ENCODE data around the gene SGTA.
"Not testable (repeated sequence)": the region's sequence is repeated elsewhere in the genome, so short reads cannot be mapped to it uniquely, and the experiment has no call there.

SGTA gene

GRCh38 chr19:2792666-2793065, 9.6 kb upstream of the SGTA start:
- DNase-seq = not testable (repeated sequence)

DNA sequence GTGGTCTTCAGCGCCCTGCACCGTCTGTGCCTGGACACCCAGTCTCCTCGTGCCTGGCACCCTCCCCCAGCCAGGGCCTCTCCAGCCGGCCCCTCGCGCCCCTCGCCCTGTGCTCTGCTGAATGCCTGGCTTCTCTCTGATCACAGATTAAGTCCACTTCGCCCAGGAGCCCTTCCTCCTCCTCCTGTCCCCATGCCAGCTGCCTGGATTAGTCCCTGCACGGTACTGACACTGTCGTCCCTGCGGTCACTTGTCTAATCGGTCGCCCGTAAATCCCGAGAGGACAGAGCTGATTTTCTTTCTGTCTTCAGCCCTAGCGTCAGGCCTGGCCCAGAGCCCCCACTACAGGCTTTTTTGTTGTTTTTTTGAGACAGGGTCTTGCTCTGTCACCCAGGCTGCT, 8.8 kb upstream of the SGTA start:
- DNase-seq = no peak

DNA sequence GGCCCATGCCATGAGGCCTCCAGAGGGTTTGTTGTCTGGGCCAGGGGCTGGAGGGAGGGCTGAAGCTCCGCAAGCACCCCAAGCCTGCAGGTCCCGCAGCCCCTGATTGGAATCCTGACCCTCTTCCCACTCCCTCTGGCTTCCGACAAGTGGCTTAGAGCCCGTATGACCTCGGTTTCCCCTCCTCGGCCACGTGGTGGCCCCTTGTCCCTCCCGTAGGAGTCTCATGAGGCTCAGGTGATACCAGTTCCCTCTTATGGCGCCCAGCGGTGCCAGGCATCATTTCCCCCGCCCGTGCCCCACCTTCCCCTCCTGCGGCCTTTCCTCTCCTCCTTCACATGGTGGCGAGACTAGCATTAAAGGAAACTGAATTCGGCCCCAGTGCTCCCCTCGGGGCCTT, 8.4 kb upstream of the SGTA start:
- no peak for DNase-seq

- no peak for DNase-seq
These were observed 7.6 kb upstream of the SGTA start for GRCh38 chr19:2790557-2791271.

GRCh38 chr19:2790194-2790556, 7.1 kb upstream of the SGTA start:
- DNase-seq = no peak

- no peak for DNase-seq
These were observed 5.2 kb upstream of the SGTA start for GRCh38 chr19:2788237-2788636.

DNA sequence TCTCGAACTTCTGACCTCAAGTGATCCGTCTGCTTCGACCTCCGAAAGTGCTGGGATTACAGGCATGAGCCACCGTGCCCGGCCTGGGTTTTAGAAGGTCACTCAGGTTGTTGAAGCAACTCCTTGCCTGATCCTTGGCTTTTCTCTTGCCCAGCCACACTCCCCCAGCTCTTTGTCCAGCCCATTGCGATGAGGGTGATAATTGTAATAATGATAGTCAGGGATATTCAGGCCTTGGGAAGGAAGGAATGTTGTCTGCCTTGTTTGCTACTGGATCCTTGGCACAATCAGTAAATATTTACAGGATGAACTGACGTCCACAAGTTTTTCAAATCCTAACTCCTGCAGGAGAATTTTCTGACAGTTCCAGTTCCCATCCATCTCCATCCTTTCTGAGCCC, 4.0 kb upstream of the SGTA start:
- DNase-seq = no peak

- DNase-seq = peak; percentile 93
These were observed 2.3 kb upstream of the SGTA start, which contains the start of gene THOP1 for GRCh38 chr19:2785244-2785997. TSS of gene THOP1 (plus strand) at chr19:2785503. CDS start at chr19:2785663, 160 bp downstream.

- DNase-seq = no peak
These were observed 690 bp upstream of the SGTA start for GRCh38 chr19:2783781-2784145.

- DNase-seq = no peak
These were observed 641 bp downstream of the SGTA start for GRCh38 chr19:2782329-2782935.

GRCh38 chr19:2780284-2780683, 2.8 kb downstream of the SGTA start:
- DNase-seq = no peak

DNA sequence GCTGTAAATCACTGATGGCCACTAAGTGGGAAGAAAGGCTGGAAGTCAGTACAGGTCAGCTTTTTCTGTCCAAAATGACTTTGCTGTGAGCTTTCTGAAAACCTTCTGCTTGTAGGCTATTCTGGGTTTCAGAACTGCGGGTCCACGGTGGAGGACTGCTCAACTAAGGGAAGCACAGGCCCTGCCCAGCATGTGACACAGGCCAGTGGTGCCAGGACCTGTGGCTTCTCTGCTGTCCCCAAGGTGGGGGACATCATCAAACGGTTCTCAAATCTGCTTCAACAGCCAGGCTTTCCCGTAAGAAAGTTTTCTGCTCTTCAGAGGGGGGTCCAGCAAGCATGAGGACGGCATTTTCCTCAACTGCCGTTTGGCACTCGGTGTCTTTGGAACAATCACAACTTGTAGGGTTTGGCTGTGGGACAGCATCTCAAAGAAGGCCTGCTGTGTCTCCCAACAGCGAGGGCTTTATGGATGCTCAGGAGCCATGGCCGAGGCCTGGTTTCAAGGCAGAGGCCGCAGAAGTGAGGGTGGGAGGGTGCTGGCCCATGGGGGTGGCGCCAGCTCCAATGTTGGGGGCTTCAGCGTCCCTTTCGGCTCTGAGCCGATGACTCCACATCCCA, 3.8 kb downstream of the SGTA start:
- no peak for DNase-seq

GRCh38 chr19:2777952-2778683, 5.0 kb downstream of the SGTA start:
- DNase-seq = no peak

DNA sequence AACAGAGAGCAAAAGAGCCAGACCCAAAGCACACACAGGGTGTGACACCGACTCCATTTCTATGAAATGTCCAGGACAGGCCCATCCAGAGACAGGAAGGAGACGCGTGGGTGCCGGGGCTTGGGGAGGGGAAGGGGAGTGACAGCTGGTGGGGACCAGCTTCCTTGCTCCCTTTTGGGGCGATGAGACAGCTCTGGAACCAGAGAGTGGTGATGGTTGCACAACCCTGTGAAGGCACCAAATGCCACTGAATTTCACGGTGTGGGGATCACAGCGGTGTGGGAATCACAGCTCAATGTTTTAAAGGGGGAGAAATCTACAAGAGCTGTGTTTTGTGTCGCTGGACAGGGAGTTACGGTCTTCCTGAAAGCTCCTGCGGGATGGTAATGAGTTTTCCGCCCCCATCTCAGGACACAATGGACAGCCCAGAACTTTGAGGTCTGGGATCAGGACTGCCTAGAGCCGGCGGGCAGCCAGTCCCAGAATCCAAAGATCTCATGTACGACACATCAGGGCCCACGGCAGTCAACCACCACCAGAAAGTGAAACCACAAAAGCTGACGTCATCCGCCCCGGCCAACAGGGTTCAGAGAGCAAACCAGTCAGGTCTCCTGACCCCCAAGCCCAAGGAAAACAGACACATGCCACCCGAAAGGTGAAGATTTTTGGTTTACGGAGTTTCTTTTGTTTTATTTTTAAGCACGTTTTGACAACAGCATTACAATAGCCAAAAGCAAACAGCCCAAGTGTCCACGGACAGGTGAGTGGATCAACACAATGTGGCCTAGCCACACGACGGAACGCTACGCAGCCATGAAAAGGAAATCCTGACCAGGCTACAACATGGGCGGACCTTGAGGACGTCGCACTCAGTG, 7.3 kb downstream of the SGTA start:
- no peak for DNase-seq

DNA sequence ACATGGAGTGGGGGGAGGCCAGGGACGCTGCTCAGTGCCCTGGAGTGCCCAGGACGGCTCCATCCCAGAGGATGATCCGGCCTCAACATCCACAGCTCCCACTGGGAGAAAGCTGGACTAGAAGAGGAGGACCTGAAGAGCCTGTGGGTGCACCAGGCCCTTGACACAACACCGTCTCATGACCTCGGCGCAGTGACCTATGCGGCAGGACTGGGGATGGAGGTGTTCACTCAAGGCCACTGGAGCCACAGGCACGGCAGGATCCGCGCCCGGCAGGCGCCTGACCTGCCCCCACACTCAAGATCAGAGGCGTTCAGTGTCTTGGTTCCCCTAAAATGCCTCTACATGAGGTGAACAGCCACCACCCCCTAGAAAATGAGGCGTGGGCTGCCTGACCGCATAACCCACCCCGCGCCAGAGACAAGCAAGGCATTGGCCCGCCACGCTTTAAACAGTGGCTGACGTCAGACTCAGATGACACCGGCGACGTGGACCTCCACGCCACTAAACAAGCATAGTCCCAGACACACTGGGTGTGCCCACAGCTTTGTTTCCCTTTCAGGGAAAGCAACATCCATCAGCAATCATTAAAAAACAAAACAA, 8.0 kb downstream of the SGTA start:
- DNase-seq = no peak

DNA sequence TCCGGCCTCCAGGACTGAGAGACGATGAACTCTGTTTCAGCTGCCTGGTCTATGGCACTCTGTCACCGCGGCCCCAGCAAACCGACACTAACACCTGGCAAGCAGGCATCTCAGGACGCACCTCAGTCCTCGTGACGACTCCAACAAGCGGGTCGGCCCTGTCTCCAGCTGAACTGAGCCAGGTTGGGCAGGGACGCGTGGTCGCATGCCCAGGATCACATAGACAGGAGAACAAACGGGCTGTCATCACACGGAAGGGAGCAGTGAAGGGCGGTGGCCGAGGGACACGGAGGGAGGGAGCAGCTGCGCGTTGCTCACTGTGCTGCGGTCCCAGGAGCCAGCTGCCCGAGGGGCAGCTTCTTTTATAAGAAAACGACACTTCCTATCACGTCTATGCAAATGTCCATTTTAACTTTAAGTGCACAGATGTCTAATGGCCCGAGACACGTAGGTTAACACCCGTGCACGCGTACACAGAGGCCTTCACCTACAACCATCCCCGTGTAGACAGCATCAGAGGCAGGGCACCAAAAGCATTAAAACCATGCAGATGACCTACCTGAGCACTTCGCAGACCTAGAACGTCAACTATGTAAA, 8.9 kb downstream of the SGTA start:
- no peak for DNase-seq

DNA sequence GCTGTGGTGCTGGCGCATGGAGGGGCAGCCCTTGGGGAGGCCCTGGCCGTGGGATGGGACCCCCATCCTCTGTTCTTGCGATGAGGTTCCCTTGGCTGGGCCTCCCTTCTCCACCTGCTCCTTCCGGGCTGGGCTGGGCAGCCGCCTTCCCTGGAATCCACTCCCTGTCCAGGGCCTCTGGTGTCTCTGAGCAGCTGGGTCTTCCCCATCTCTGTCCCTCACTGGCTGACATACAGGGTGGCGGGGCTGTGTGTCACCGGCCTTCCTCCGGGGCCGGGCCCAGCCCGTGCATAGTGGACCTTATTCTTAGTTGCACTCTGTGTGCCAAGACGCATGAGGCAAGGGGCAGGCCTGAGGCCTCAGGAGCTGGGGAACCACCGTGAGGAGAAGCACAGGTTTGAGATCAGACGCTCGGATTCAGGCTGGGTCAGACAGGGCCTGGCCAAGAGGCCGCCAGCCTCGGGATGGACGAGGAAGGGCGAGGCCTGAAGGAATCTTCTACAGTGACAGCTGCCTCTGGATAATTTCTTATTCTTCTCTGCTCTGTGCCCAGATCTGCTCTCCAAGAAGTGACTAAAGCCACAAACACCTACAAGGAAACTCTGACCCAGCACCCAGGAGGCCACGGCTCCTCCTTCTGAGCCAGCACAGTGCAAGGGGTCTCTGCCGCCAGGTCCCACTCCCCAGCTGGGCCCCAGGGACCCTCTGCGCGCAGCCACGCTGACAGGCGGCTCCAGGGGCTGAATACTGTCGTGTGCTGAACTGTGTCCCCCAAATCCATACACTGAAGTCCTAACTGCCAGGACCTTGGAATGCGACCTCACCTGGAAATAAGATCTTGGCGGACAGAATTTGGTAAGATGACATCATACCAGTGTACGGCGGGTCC, 11.0 kb downstream of the SGTA start:
- DNase-seq = no peak

DNA sequence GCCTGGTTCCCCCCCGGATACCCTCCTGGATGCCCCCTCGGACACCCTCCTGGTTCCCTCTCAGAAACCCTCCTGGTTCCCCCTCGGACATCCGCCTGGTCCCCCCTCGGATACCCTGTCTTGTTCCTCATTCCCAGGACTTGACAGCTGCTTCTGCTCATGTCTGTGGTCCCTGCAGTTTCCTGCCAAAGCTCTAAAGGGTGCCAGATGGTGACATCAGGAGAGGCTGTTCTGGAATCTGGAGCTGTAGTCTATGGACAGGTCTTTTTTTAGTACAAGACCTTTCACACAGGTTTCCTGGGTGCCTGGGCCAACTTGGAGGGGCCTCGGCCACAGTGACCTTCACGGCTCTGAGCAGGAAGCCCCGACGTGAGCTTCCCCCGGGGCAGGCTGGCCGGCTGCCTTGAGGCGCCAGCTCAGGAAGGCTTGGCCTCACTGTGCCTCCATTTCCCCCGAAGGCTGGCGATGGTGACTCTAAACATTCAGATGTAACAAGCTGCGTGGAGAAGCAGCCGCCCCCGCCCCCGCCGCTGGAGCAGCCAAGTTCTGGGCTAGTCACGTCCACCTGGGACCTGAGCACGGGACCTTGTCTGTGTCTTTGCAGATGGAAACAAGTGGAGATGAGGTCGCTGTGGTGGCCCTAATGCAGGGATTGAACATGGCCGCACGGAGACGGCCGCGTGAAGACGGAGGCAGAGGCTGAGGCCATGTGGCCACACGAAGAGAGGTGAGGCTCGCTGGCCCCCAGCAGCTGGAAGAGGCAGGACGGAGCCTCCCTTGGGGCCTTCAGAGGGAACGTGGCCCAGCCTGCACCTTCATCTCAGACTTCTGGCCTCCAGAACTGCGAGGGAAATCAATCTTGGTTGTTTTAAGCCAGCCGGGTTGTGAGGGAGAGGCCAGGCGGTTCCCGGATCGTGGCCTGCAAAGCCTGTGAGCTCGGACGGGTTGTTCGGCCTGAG, 12.7 kb downstream of the SGTA start:
- peak; percentile 65 for DNase-seq

GRCh38 chr19:2769218-2769617, 13.9 kb downstream of the SGTA start:
- no peak for DNase-seq

Data from NCI-H1694 treated with DMSO at 0.1 percent for 48 hours (cell line).